Cardiac septum (tissue), 1 donor: ENCODE data around the gene PHF2. TPM values are rescaled to one million over a fixed set of nuclear protein-coding genes. Genes with fewer than 3 reads are reported as not detected.
A peak's percentile ranks its signal among the peaks of the same experiment; 100 is the strongest.

ENCODE experiments used
- DNase-seq: peaks from one replicate; pipeline ENCODE4 v3.0.0-alpha.2; 2020; ENCODE audit warnings: low spot score
- intact Hi-C: fragments of 100-400 bp; cut with DNase I; formaldehyde crosslinking; loops from one replicate; pipeline ENCODE4 v1.14.0; 2022
- total RNA-seq: library from RNA; stranded (reverse); fragmentation: NEBNext Ultra II Directional; extraction: Animal tissue kit (Norgen Biotek cat#: 25700); gene quantifications from one replicate; pipeline ENCODE4 v1.2.1, GENCODE V29; 2021
- donor health status: DM: no; HTN: no; CAD: no.

Gene PHF2
- total RNA-seq, 1 donor from 2014 or later = 24.5 TPM

GRCh38 chr9:93681269-93682154 is 105.1 kb downstream of the PHF2 start:
- DNase-seq = peak; percentile 74
- intact Hi-C loops = loop anchor here (2.0 to 5.0 kb wide), 3 partner anchors 281 to 531 kb away; no protein-coding TSS in a partner anchor

- peak; percentile 72 for DNase-seq
- intact Hi-C loops = loop anchor here (2.0 to 5.0 kb wide), 3 partner anchors 280 to 530 kb away; no protein-coding TSS in a partner anchor
Observed at GRCh38 chr9:93682155-93682968, 106.0 kb downstream of the PHF2 start.

GRCh38 chr9:93683331-93684134 is 107.1 kb downstream of the PHF2 start:
- intact Hi-C loops = loop anchor here (2.0 to 5.0 kb wide), 3 partner anchors 279 to 529 kb away; no protein-coding TSS in a partner anchor
- DNase-seq = peak; percentile 58

- intact Hi-C loops = loop anchor here (5.0 kb wide), 2 partner anchors 318 to 528 kb away; no protein-coding TSS in a partner anchor
Observed at GRCh38 chr9:93684161-93684765, 107.9 kb downstream of the PHF2 start.

GRCh38 chr9:93684806-93685543 is 108.6 kb downstream of the PHF2 start:
- intact Hi-C loops = loop anchor here (5.0 kb wide), 2 partner anchors 317 to 527 kb away; no protein-coding TSS in a partner anchor
- DNase-seq = peak; percentile 50

More at GRCh38 chr9:93684161-93684765, 107.9 kb downstream of the PHF2 start:
- no peak for DNase-seq

GRCh38 chr9:93686127-93686879 is 109.9 kb downstream of the PHF2 start:
- peak; percentile 31 for DNase-seq
- intact Hi-C loops = no loop called here

- intact Hi-C loops = no loop called here
- DNase-seq = peak; percentile 39
Observed at GRCh38 chr9:93686880-93687236, 110.5 kb downstream of the PHF2 start.

GRCh38 chr9:93690618-93691017 is 114.2 kb downstream of the PHF2 start:
- intact Hi-C loops = no loop called here
- DNase-seq = no peak

GRCh38 chr9:93693129-93693528 is 116.7 kb downstream of the PHF2 start:
- intact Hi-C loops = no loop called here
- no peak for DNase-seq

GRCh38 chr9:93697352-93698139 is 121.2 kb downstream of the PHF2 start:
- DNase-seq = peak; percentile 49
- intact Hi-C loops = no loop called here

- peak; percentile 63 for DNase-seq
- intact Hi-C loops = no loop called here
Observed at GRCh38 chr9:93698140-93698908, 121.9 kb downstream of the PHF2 start.

- intact Hi-C loops = no loop called here
- DNase-seq = no peak
Observed at GRCh38 chr9:93699650-93700049, 123.3 kb downstream of the PHF2 start.

- peak; percentile 47 for DNase-seq
- intact Hi-C loops = no loop called here
Observed at GRCh38 chr9:93701494-93702218, 125.3 kb downstream of the PHF2 start.

GRCh38 chr9:93702261-93702660 is 125.9 kb downstream of the PHF2 start:
- no peak for DNase-seq
- intact Hi-C loops = no loop called here

GRCh38 chr9:93708289-93708986 is 132.1 kb downstream of the PHF2 start:
- peak; percentile 60 for DNase-seq
- intact Hi-C loops = no loop called here
